WTC11 (cell line): ENCODE measurements around the gene AKAP6. TPM values are rescaled to one million over a fixed set of nuclear protein-coding genes. Genes with fewer than 3 reads are reported as not detected.

ENCODE experiments used
- ATAC-seq: fragments of 200-7000 bp; cut with Tn5 transposase; 2 replicates; pipeline ENCODE4 v1.10.0; 2021; ENCODE audit warnings: mild to moderate bottlenecking, moderate library complexity
- CTCF ChIA-PET: fragments of 300-600 bp; sonication (Branson Sonifier 250); formaldehyde crosslinking; loops from one replicate; lab custom pipeline; 2021; ENCODE audit warnings: antibody characterized with exemption; lab: Charles Lee
- POLR2A ChIA-PET: fragments of 350-600 bp; sonication (Branson Sonifier 250); formaldehyde crosslinking; loops from one replicate; lab custom pipeline; 2021; ENCODE audit warnings: antibody characterized with exemption; lab: Charles Lee
- DNase-seq: peaks from one replicate; pipeline ENCODE4 v3.0.0; 2021; ENCODE audit warnings: low spot score
- H3K27ac Mint-ChIP-seq: 2 replicates; pipeline ENCODE4 v1.8.0; 2021; ENCODE audit warnings: mixed read lengths
- H3K27me3 Mint-ChIP-seq: 2 replicates; pipeline ENCODE4 v1.8.0; 2021; ENCODE audit warnings: low read depth, mild to moderate bottlenecking, moderate library complexity, mixed read lengths
- H3K36me3 Mint-ChIP-seq: 2 replicates; pipeline ENCODE4 v1.8.0; 2021; ENCODE audit warnings: mixed read lengths
- H3K4me1 Mint-ChIP-seq: 2 replicates; pipeline ENCODE4 v1.8.0; 2022; ENCODE audit warnings: mixed read lengths
- H3K4me3 Mint-ChIP-seq: 2 replicates; pipeline ENCODE4 v1.8.0; 2021; ENCODE audit warnings: mild to moderate bottlenecking, moderate library complexity, mixed read lengths
- H3K9me3 Mint-ChIP-seq: 2 replicates; pipeline ENCODE4 v1.8.0; 2021; ENCODE audit warnings: mixed read lengths
- CBFB ChIP-seq: sonication (generic); formaldehyde crosslinking; IDR thresholded peaks from 2 replicates; pipeline ENCODE4 v1.8.1; 2022; ENCODE audit warnings: mild to moderate bottlenecking, low read depth, missing genetic modification reagents
- ELF4 ChIP-seq: sonication (generic); formaldehyde crosslinking; IDR thresholded peaks from 2 replicates; pipeline ENCODE4 v1.8.1; 2022; ENCODE audit warnings: low read depth, mild to moderate bottlenecking, moderate library complexity, missing genetic modification reagents
- IRF1 ChIP-seq: sonication (generic); formaldehyde crosslinking; IDR thresholded peaks from 2 replicates; pipeline ENCODE4 v1.8.0; 2023; ENCODE audit warnings: missing genetic modification reagents
- JAZF1 ChIP-seq: fragments of 250-450 bp; sonication (Bioruptor Pico); IDR thresholded peaks from 2 replicates; pipeline ENCODE4 v1.9.0; 2021; ENCODE audit warnings: moderate library complexity, mild to moderate bottlenecking, inconsistent platforms
- JUN ChIP-seq: sonication (generic); formaldehyde crosslinking; IDR thresholded peaks from 2 replicates; pipeline ENCODE4 v1.8.0; 2023; ENCODE audit warnings: mild to moderate bottlenecking, missing genetic modification reagents
- KAT7 ChIP-seq: sonication (generic); formaldehyde crosslinking; IDR thresholded peaks from 2 replicates; pipeline ENCODE4 v1.8.1; 2023; ENCODE audit warnings: missing genetic modification reagents, mild to moderate bottlenecking, borderline replicate concordance
- NFYB ChIP-seq: sonication (generic); formaldehyde crosslinking; conservative IDR thresholded peaks from 2 replicates; pipeline ENCODE4 v1.8.0; 2022; ENCODE audit warnings: low read depth, missing genetic modification reagents
- NR2C2 ChIP-seq: sonication (generic); formaldehyde crosslinking; IDR thresholded peaks from 2 replicates; pipeline ENCODE4 v1.8.0; 2022; ENCODE audit warnings: mild to moderate bottlenecking, missing genetic modification reagents
- OVOL2 ChIP-seq: fragments of 250-450 bp; sonication (Bioruptor Pico); IDR thresholded peaks from 2 replicates; pipeline ENCODE4 v1.9.0; 2021; ENCODE audit warnings: mild to moderate bottlenecking, borderline replicate concordance
- SP1 ChIP-seq: sonication (generic); formaldehyde crosslinking; conservative IDR thresholded peaks from 2 replicates; pipeline ENCODE4 v1.8.1; 2022; ENCODE audit warnings: missing genetic modification reagents
- TEAD1 ChIP-seq: sonication (generic); formaldehyde crosslinking; IDR thresholded peaks from 2 replicates; pipeline ENCODE4 v1.8.0; 2022; ENCODE audit warnings: mild to moderate bottlenecking, missing genetic modification reagents
- ZNF232 ChIP-seq: sonication (generic); formaldehyde crosslinking; IDR thresholded peaks from 2 replicates; pipeline ENCODE4 v1.8.0; 2022; ENCODE audit warnings: mild to moderate bottlenecking, missing genetic modification reagents
- ZNF512 ChIP-seq: sonication (generic); formaldehyde crosslinking; IDR thresholded peaks from 2 replicates; pipeline ENCODE4 v1.8.1; 2022; ENCODE audit warnings: missing genetic modification reagents, borderline replicate concordance
- ZNF671 ChIP-seq: fragments of 250-450 bp; sonication (Bioruptor Pico); IDR thresholded peaks from 2 replicates; pipeline ENCODE4 v1.8.0; 2021; ENCODE audit warnings: mild to moderate bottlenecking
- total RNA-seq: library from RNA; stranded (reverse); gene quantifications from 3 replicates; pipeline ENCODE4 v1.2.3, GENCODE V29; 2021
- TF ChIP-seq, protein P1 (sequence below): sonication (generic); formaldehyde crosslinking; IDR thresholded peaks from 2 replicates; pipeline ENCODE4 v1.8.1; 2023; ENCODE audit warnings: mild to moderate bottlenecking, missing genetic modification reagents
- TF ChIP-seq, protein P2 (sequence below): sonication (generic); formaldehyde crosslinking; IDR thresholded peaks from 2 replicates; pipeline ENCODE4 v1.8.1; 2023; ENCODE audit warnings: mild to moderate bottlenecking, missing genetic modification reagents, borderline replicate concordance
- TF ChIP-seq, protein P3 (sequence below): sonication (generic); formaldehyde crosslinking; conservative IDR thresholded peaks from 2 replicates; pipeline ENCODE4 v1.8.1; 2022; ENCODE audit warnings: mild to moderate bottlenecking, missing genetic modification reagents
- TF ChIP-seq, protein P4 (sequence below): fragments of 250-450 bp; sonication (Bioruptor Pico); IDR thresholded peaks from 2 replicates; pipeline ENCODE4 v1.9.0; 2021; ENCODE audit warnings: mild to moderate bottlenecking, borderline replicate concordance

AKAP6 gene
- total RNA-seq, 1 experiment from 2014 or later, result 0.63 TPM

DNA sequence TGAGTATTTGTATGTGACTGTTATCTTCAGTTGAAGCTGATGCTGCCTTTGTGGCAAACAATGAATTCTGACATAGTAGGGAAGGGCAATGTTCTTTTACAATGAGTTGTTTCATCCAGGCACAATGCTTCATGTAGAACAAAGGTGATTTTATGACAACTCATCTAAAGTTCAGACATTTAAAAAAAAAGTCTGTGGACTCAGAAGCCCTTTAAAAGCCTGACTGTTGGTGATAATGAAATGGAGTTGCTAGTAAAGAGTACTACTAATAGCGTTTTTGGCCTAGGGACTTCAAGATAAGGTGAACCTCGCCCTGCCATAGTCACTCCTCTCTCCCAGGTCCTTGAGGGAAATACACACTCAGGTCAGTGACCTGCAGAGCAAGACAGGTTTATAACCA, 105.1 kb downstream of the AKAP6 start:
- TF ChIP-seq, protein P1, sequence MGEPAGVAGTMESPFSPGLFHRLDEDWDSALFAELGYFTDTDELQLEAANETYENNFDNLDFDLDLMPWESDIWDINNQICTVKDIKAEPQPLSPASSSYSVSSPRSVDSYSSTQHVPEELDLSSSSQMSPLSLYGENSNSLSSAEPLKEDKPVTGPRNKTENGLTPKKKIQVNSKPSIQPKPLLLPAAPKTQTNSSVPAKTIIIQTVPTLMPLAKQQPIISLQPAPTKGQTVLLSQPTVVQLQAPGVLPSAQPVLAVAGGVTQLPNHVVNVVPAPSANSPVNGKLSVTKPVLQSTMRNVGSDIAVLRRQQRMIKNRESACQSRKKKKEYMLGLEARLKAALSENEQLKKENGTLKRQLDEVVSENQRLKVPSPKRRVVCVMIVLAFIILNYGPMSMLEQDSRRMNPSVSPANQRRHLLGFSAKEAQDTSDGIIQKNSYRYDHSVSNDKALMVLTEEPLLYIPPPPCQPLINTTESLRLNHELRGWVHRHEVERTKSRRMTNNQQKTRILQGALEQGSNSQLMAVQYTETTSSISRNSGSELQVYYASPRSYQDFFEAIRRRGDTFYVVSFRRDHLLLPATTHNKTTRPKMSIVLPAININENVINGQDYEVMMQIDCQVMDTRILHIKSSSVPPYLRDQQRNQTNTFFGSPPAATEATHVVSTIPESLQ, result no peak
- no peak for TF ChIP-seq KAT7 (CRISPR knock-in tag)
- no peak for TF ChIP-seq ZNF671 (CRISPR knock-in tag)
- TF ChIP-seq, all 79 proteins: peak for 0
- H3K4me1 Mint-ChIP-seq, result peaks cover 5% of the 10 kb centered on the region
- ChIA-PET POLR2A (no interaction called here), CTCF (no interaction called here)
- ATAC-seq (no peak), DNase-seq (no peak)
- peaks cover 2% of the 10 kb centered on the region; the same call in 1 of the 2 replicates for H3K9me3 Mint-ChIP-seq
- no peaks in the 10 kb centered on the region for H3K27me3 Mint-ChIP-seq
- no peak overlapping the region for H3K27ac Mint-ChIP-seq
- no peak overlapping the region for H3K4me3 Mint-ChIP-seq
- no peaks in the 10 kb centered on the region for H3K36me3 Mint-ChIP-seq

- H3K4me3 Mint-ChIP-seq, result no peak overlapping the region
- peaks cover 9% of the 10 kb centered on the region for H3K9me3 Mint-ChIP-seq
- ATAC-seq, result no peak
- H3K27ac Mint-ChIP-seq, result no peak overlapping the region
- TF ChIP-seq, protein P2, sequence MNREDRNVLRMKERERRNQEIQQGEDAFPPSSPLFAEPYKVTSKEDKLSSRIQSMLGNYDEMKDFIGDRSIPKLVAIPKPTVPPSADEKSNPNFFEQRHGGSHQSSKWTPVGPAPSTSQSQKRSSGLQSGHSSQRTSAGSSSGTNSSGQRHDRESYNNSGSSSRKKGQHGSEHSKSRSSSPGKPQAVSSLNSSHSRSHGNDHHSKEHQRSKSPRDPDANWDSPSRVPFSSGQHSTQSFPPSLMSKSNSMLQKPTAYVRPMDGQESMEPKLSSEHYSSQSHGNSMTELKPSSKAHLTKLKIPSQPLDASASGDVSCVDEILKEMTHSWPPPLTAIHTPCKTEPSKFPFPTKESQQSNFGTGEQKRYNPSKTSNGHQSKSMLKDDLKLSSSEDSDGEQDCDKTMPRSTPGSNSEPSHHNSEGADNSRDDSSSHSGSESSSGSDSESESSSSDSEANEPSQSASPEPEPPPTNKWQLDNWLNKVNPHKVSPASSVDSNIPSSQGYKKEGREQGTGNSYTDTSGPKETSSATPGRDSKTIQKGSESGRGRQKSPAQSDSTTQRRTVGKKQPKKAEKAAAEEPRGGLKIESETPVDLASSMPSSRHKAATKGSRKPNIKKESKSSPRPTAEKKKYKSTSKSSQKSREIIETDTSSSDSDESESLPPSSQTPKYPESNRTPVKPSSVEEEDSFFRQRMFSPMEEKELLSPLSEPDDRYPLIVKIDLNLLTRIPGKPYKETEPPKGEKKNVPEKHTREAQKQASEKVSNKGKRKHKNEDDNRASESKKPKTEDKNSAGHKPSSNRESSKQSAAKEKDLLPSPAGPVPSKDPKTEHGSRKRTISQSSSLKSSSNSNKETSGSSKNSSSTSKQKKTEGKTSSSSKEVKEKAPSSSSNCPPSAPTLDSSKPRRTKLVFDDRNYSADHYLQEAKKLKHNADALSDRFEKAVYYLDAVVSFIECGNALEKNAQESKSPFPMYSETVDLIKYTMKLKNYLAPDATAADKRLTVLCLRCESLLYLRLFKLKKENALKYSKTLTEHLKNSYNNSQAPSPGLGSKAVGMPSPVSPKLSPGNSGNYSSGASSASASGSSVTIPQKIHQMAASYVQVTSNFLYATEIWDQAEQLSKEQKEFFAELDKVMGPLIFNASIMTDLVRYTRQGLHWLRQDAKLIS (CRISPR knock-in tag), result no peak
- TF ChIP-seq ZNF512 (CRISPR knock-in tag), result no peak
- TF ChIP-seq JAZF1 (CRISPR knock-in tag), result no peak
- TF ChIP-seq SP1, result no peak
- TF ChIP-seq, all 79 proteins: peak for 0
- Mint-ChIP-seq H3K4me1 (peaks cover 1% of the 10 kb centered on the region), H3K27me3 (no peaks in the 10 kb centered on the region), H3K36me3 (no peaks in the 10 kb centered on the region)
- no peak for DNase-seq
- POLR2A ChIA-PET, result no interaction called here
- CTCF ChIA-PET, result no interaction called here
Measured at GRCh38 chr14:32434880-32435279, 105.8 kb downstream of the AKAP6 start.

DNA sequence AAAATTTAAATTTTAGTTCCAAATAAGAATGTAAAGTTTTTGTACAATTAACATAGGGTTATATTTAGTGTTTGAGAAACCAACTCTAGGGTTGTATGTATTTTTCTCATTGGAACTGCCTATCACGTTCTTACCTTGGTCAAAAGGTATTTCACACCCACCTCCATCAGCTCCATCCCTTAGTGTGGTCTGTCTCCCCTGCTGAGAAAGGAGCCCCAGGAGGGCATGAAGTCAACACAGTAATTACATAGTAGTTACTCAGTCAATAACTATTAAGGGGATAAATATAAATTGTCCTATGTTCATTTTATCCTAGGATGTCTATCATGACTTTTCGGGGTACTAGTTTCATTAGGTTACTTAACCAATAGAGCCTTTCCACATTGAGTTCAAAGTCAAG, 106.3 kb downstream of the AKAP6 start:
- no peak overlapping the region for H3K27ac Mint-ChIP-seq
- DNase-seq (no peak), ATAC-seq (no peak)
- no peaks in the 10 kb centered on the region for H3K36me3 Mint-ChIP-seq
- no peaks in the 10 kb centered on the region for H3K27me3 Mint-ChIP-seq
- H3K4me1 Mint-ChIP-seq, result no peaks in the 10 kb centered on the region
- CTCF ChIA-PET, result no interaction called here
- POLR2A ChIA-PET, result no interaction called here
- H3K9me3 Mint-ChIP-seq, result peaks cover 12% of the 10 kb centered on the region
- H3K4me3 Mint-ChIP-seq, result no peak overlapping the region
- TF ChIP-seq ELF4, result no peak
- TF ChIP-seq, protein P1, result no peak
- TF ChIP-seq NFYB, result no peak
- no peak for TF ChIP-seq JUN (CRISPR knock-in tag)
- no peak for TF ChIP-seq ZNF232
- no peak for TF ChIP-seq IRF1
- TF ChIP-seq NR2C2 (CRISPR knock-in tag), result no peak
- no peak for TF ChIP-seq CBFB (CRISPR knock-in tag)
- TF ChIP-seq, protein P3, sequence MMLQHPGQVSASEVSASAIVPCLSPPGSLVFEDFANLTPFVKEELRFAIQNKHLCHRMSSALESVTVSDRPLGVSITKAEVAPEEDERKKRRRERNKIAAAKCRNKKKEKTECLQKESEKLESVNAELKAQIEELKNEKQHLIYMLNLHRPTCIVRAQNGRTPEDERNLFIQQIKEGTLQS (CRISPR knock-in tag), result no peak
- no peak for TF ChIP-seq OVOL2 (CRISPR knock-in tag)
- TF ChIP-seq TEAD1, result no peak
- TF ChIP-seq, protein P4, sequence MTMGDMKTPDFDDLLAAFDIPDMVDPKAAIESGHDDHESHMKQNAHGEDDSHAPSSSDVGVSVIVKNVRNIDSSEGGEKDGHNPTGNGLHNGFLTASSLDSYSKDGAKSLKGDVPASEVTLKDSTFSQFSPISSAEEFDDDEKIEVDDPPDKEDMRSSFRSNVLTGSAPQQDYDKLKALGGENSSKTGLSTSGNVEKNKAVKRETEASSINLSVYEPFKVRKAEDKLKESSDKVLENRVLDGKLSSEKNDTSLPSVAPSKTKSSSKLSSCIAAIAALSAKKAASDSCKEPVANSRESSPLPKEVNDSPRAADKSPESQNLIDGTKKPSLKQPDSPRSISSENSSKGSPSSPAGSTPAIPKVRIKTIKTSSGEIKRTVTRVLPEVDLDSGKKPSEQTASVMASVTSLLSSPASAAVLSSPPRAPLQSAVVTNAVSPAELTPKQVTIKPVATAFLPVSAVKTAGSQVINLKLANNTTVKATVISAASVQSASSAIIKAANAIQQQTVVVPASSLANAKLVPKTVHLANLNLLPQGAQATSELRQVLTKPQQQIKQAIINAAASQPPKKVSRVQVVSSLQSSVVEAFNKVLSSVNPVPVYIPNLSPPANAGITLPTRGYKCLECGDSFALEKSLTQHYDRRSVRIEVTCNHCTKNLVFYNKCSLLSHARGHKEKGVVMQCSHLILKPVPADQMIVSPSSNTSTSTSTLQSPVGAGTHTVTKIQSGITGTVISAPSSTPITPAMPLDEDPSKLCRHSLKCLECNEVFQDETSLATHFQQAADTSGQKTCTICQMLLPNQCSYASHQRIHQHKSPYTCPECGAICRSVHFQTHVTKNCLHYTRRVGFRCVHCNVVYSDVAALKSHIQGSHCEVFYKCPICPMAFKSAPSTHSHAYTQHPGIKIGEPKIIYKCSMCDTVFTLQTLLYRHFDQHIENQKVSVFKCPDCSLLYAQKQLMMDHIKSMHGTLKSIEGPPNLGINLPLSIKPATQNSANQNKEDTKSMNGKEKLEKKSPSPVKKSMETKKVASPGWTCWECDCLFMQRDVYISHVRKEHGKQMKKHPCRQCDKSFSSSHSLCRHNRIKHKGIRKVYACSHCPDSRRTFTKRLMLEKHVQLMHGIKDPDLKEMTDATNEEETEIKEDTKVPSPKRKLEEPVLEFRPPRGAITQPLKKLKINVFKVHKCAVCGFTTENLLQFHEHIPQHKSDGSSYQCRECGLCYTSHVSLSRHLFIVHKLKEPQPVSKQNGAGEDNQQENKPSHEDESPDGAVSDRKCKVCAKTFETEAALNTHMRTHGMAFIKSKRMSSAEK (CRISPR knock-in tag), result no peak
